Mucosa of rectum (tissue), 2 donors: ENCODE results near the gene VWA1.
A peak's percentile ranks its signal among the peaks of the same experiment; 100 is the strongest.
"Not testable (repeated sequence)": the region's sequence is repeated elsewhere in the genome, so short reads cannot be mapped to it uniquely, and the experiment has no call there.

Experiments
- H3K27ac ChIP-seq, 2 donors: one replicate each; pipeline ENCODE4 v1.7.0; 2013; ENCODE audit warnings: inconsistent platforms in 2 of 2, low read depth in 2 of 2, low read length in 2 of 2
- H3K27me3 ChIP-seq, 2 donors: one replicate each; pipeline ENCODE4 v1.7.0; 2013; ENCODE audit warnings: low read length in 2 of 2; ENCODE audit not compliant: control insufficient read depth in 2 of 2, insufficient read depth in 2 of 2
- H3K36me3 ChIP-seq, 2 donors: one replicate each; pipeline ENCODE4 v1.7.0; 2013; ENCODE audit warnings: low read length in 2 of 2; ENCODE audit not compliant: control insufficient read depth in 2 of 2, insufficient read depth in 2 of 2
- H3K4me1 ChIP-seq, 2 donors: one replicate each; pipeline ENCODE4 v1.7.0; 2013; ENCODE audit warnings: low read length in 2 of 2, mild to moderate bottlenecking in 1 of 2; ENCODE audit not compliant: control insufficient read depth in 2 of 2, insufficient read depth in 2 of 2
- H3K4me3 ChIP-seq, 2 donors: one replicate each; pipeline ENCODE4 v1.7.0; 2013; ENCODE audit warnings: low read length in 2 of 2
- H3K9ac ChIP-seq, 2 donors: one replicate each; pipeline ENCODE4 v1.7.0; 2013; ENCODE audit warnings: low read length in 2 of 2, low read depth in 1 of 2, mild to moderate bottlenecking in 1 of 2
- H3K9me3 ChIP-seq, 2 donors: one replicate each; pipeline ENCODE4 v1.7.0; 2013; ENCODE audit warnings: low read length in 2 of 2; ENCODE audit not compliant: control insufficient read depth in 2 of 2
- donor health status: healthy.
- donor health status: Normal muscosa, but diverticular disease.

VWA1 gene

GRCh38 chr1:1403653-1404052 is 31.8 kb upstream of the VWA1 start:
- peaks cover 26 to 36% of the 10 kb centered on the region in 2 donors for H3K36me3 ChIP-seq

GRCh38 chr1:1406101-1406820 is 29.2 kb upstream of the VWA1 start:
- Histone ChIP-seq H3K9ac (peak overlapping the region; percentile 75 to 90), H3K36me3 (peaks cover 20 to 34% of the 10 kb centered on the region in 2 donors), H3K27ac (peak overlapping the region in 1 of 2 donors; percentile 83), H3K9me3 (no peaks in the 10 kb centered on the region), H3K4me1 (peaks cover 13 to 18% of the 10 kb centered on the region in 2 donors), H3K27me3 (no peaks in the 10 kb centered on the region), H3K4me3 (peak overlapping the region; percentile 91 to 94)

More at GRCh38 chr1:1403653-1404052, 31.8 kb upstream of the VWA1 start:
- no peak overlapping the region for H3K9ac ChIP-seq
- no peak overlapping the region for H3K4me3 ChIP-seq
- no peaks in the 10 kb centered on the region for H3K27me3 ChIP-seq
- H3K4me1 ChIP-seq, result peaks cover 27 to 28% of the 10 kb centered on the region in 2 donors
- H3K9me3 ChIP-seq, result no peaks in the 10 kb centered on the region
- no peak overlapping the region for H3K27ac ChIP-seq

DNA sequence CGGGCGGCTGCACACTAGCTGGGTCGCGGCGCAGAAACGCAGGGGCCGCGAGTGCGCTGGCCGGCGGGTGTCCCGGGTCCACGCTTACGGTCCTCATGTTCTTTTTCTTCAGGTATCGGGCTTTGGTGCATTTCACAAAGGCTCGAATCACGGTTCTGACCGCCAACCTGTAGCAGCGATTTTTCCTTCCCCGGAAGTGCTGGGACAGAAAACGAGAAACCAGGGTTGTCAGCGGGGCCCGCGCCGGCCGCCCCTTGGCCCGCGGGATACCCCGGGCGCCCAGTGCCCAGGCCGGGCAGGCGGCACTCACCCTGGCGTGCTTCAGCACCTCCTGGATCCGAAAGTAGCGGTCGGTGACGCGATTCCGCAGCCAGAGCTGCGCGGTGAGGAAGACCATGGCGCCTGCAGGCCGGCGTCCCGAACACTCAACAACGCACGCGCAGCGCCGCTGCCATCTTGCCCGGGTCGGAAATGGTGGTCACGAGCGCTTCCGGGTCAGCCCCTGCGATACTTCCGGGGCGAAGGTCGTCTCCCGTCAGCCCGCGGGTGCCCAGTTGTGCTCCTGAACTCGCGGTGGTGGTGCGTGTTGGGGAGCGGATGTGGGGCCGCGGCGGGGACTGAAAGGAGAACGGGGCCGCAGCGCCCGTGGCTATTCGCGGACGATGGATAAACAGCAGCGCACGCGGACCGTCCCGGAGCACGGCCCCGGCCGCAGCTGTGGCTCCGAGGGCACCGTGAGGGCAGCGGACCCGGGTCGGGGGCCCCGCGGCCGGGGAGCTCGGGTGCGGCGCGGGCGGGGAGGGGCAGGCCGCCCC is 28.5 kb upstream of the VWA1 start, which contains the start of gene MRPL20:
Gene MRPL20, minus strand, starts transcription at position 473 of the 815 bp plus-strand sequence. Its CDS starts 76 bp downstream, at position 397.
- no peaks in the 10 kb centered on the region for H3K9me3 ChIP-seq
- peaks cover 14 to 27% of the 10 kb centered on the region in 2 donors for H3K36me3 ChIP-seq
- peak within 1 kb of the TSS; percentile 91 to 94 for H3K4me3 ChIP-seq
- H3K27ac ChIP-seq, result peak within 1 kb of the TSS; percentile 67 to 83
- peak within 1 kb of the TSS; percentile 79 to 90 for H3K9ac ChIP-seq
- peaks cover 13 to 18% of the 10 kb centered on the region in 2 donors for H3K4me1 ChIP-seq
- no peaks in the 10 kb centered on the region for H3K27me3 ChIP-seq

- peaks cover 10 to 22% of the 10 kb centered on the region in 2 donors for H3K36me3 ChIP-seq
- peak overlapping the region; percentile 91 to 94 for H3K4me3 ChIP-seq
- H3K9me3 ChIP-seq, result no peaks in the 10 kb centered on the region
- peak overlapping the region; percentile 67 to 83 for H3K27ac ChIP-seq
- H3K4me1 ChIP-seq, result peaks cover 13 to 18% of the 10 kb centered on the region in 2 donors
- no peaks in the 10 kb centered on the region for H3K27me3 ChIP-seq
- peak overlapping the region; percentile 79 to 90 for H3K9ac ChIP-seq
These were observed 27.7 kb upstream of the VWA1 start for GRCh38 chr1:1407636-1408318.

DNA sequence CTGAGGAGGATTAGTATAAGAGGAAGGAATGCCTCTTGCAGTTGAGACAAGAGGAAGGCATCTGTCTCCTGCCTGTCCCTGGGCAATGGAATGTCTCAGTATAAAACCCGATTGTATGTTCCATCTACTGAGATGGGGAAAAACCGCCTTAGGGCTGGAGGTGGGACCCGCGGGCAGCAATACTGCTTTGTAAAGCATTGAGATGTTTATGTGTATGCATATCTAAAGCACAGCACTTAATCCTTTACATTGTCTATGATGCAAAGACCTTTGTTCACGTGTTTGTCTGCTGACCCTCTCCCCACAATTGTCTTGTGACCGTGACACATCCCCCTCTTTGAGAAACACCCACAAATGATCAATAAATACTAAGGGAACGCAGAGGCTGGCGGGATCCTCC is 25.3 kb upstream of the VWA1 start:
- not testable (repeated sequence) for H3K4me3 ChIP-seq, H3K27me3 ChIP-seq, H3K9ac ChIP-seq, H3K9me3 ChIP-seq, H3K27ac ChIP-seq, H3K36me3 ChIP-seq
- H3K4me1 ChIP-seq, result peaks cover 13 to 18% of the 10 kb centered on the region in 2 donors

DNA sequence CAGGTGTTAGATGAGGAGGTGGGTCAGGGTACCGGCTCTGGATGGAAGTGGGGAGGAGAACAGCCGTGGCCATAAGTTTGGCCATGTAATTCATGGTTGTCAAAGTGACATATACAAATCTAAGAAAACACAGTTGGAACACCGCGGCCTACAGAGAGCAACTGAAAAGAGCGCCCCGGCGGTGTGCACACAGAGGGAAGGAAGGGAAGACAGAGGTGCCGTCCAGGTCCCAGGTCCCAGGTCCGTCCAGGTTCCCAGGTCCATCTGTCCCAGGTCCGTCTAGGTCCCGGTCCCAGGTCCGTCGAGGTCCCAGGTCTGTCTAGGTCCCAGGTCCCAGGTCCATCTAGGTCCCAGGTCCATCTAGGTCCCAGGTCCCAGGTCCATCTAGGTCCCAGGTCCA is 23.9 kb upstream of the VWA1 start:
- H3K4me1 ChIP-seq, result peaks cover 5 to 10% of the 10 kb centered on the region in 2 donors
- H3K27ac ChIP-seq, result no peak overlapping the region
- no peak overlapping the region for H3K9ac ChIP-seq
- H3K9me3 ChIP-seq, result no peaks in the 10 kb centered on the region
- H3K4me3 ChIP-seq, result no peak overlapping the region
- no peaks in the 10 kb centered on the region for H3K27me3 ChIP-seq
- no peaks in the 10 kb centered on the region for H3K36me3 ChIP-seq

GRCh38 chr1:1412311-1412902 is 23.1 kb upstream of the VWA1 start:
- H3K9ac ChIP-seq, H3K27me3 ChIP-seq, H3K27ac ChIP-seq, H3K9me3 ChIP-seq, H3K4me3 ChIP-seq, H3K36me3 ChIP-seq, H3K4me1 ChIP-seq: not testable (repeated sequence)

DNA sequence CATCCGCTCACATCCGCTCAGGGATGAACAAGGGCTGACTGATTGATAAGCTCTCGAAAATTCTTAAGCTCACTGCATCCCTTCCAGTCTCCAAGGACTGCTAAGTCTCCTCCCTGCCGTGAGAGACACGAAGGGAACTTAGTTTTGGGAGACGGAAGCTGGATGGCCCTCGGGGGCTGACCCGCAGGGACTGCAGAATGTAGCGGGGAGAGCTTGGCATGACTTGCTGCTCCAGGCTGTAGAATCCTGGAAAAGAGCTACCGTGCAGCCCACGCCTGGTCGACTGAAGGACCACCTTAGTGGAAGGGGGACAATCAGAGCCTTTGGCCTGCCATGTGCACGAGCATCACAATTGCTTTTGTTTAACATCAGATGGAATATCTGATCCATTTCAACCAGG is 19.7 kb upstream of the VWA1 start:
- peaks cover 0 to 3% of the 10 kb centered on the region in 2 donors for H3K4me1 ChIP-seq
- H3K27me3 ChIP-seq, result peaks cover 0 to 1% of the 10 kb centered on the region in 2 donors
- no peaks in the 10 kb centered on the region for H3K36me3 ChIP-seq
- H3K4me3 ChIP-seq, result no peak overlapping the region
- H3K9ac ChIP-seq, result no peak overlapping the region
- H3K9me3 ChIP-seq, result no peaks in the 10 kb centered on the region
- no peak overlapping the region for H3K27ac ChIP-seq

- H3K9me3 ChIP-seq, H3K27ac ChIP-seq, H3K27me3 ChIP-seq, H3K4me3 ChIP-seq, H3K4me1 ChIP-seq, H3K9ac ChIP-seq, H3K36me3 ChIP-seq: not testable (repeated sequence)
These were observed 18.1 kb upstream of the VWA1 start for GRCh38 chr1:1417396-1417795.
